ENCODE data around the gene ZBTB32.

GRCh38 chr19:35731353-35731752 lies 27.0 kb downstream of the ZBTB32 start:
- TF ChIP-seq CTCF (IDR thresholded peaks at IDR 0.05) (no peak), POLR2A (IDR thresholded peaks at IDR 0.05) (no peak), EP300 (IDR thresholded peaks at IDR 0.05) (no peak)

All from ovary (tissue), 3 donors.